NAMALWA (cell line): ENCODE measurements around the gene NOL4L.

Experiments
- DNase-seq: peaks from one replicate; pipeline ENCODE4 v3.0.0-alpha.2; 2015; ENCODE audit warnings: low spot score

Gene NOL4L

DNA sequence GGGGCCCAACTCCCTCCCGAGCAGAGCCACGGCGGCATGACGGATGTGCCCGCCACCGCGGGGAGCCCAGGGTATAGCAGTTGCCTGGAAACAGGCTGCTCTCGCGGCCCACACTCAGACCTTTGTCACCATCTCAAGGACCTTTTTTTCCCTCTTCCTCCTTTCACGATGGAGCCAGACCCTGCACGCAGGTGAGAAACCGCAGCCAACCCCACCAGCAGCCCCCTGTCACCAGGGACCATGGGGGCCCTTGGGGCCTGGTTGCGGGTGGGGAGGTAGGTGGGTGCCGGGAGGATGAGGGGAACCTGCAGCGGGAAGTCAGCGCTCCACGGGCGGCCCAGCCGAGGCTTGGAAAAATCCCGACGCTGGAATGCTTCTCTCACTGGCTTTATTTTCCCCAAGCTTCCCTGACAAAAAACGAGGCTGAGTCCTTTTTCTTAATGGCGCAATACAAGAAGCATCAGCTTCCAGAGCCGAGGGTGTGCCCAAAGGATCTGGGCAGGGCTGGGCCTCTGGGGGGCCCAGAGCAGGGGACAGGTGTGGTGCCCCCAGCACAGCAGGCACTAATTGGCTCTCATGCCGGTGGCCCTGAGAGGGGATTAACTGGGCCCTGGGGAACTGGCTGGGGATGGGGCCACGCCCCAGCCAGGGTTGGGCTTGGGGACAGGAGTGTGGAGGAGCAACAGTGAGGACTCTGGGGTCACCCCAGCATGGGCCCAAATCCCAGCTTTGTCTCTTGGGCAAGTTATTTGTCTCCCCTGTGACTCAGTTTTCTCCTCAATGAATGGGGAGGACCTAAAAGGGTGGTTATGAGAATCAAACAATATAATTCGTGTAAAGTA lies 23.9 kb downstream of the NOL4L start:
- no peak for DNase-seq

DNA sequence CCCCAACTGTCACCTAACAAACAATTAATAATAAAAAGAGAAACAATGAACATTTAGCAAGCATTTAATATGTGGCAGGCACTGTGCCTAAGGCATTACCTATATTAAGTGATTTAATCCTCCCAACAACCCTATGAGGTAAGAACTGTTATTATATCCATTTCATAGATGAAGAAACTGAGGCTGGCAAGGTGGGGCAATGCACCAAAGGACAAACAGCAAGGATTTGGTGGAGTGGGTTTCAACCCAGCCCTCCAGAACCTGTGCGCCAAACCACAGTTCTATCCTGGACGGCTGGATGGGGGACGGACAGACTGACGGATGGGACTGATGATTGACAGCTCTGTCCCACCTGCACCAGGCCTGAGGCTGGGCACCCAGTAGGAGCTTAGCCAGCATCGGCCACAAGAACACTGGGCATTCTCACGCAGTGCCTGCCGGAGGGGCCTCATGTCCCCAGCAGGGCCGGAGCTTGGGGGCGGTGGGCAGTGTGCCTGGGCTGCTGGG lies 24.6 kb downstream of the NOL4L start:
- no peak for DNase-seq

- no peak for DNase-seq
Observed at GRCh38 chr20:32559753-32560380, 25.3 kb downstream of the NOL4L start.

- no peak for DNase-seq
Observed at GRCh38 chr20:32559205-32559752, 25.9 kb downstream of the NOL4L start.

DNA sequence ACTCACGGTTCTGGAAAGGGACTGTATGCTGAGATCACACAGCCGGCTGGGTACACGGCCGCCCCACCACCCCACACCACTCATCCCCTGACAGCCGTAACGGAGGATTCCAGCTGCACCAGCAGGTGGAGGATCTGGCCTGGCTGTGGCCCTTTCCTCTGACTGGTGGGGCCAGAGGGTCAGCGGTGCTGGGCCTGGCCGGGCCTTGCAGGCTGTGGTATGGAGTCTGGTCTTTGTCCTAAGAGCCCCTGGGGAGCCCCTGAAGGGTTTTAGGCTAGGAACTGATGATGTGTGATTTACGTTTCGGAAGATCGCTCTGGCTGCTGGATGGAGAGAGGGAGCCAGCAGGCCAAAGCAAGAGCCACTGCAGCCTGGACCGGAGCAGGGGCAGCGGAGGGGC lies 26.6 kb downstream of the NOL4L start:
- no peak for DNase-seq

DNA sequence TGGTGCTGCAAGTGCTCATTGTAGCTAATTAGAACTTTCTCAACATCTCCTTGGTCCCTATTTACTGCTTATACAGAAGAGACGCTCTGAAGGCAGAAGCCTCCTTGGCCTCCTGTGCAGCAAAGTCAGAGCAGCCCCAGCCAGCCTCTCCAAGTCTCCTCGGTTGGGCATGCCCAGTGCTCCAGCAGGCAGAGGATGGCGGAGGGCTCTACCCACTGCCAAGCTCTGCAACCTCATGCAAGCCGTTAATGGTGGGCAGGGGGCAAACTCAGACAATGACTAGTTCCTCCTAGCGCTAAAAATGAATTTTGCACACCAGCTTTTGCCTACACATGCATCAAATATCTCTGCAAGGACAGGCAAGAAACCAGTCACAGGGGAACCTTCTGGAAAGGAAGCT lies 27.8 kb downstream of the NOL4L start:
- no peak for DNase-seq

DNA sequence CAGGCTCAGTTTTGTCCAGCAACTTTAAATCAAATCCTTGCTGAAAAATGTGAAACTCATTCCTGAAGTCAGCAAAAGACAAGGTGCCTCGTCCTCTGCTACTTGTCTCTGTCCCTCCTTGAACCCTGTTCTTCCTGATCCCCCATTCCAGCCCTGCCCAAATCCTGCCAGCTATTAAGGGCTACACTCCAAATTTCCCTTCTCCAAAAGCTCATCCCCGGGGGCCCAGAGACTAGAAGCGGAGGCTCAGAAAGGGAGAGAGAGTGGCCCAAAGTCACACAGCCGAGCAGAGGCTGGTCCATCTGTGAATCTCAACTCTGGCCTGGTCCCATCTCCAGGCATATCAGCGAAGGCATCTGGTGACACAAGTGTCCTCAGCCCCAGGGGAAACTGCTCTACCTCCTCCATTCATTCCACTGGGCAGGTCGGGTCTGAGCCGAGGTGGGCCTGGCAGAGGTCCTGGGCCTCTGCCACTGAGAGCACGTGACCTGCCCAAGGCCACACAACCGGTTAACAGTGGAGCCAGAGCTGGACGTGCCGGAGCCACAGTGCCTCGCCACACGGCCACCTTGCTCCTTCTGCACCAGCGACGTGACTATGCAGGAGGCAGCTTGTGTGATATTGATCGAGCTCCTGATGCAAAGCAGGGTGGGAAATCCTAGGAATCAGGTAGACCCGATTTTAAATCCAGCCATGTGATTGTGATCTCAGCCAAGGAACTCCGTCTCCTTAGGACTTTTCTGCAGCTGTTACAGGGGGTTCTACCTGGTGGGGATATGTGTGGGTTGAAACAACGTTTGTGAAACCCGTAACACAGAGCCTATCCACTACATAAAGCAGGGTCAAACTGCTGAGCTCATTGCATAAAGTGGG lies 28.6 kb downstream of the NOL4L start:
- no peak for DNase-seq

DNA sequence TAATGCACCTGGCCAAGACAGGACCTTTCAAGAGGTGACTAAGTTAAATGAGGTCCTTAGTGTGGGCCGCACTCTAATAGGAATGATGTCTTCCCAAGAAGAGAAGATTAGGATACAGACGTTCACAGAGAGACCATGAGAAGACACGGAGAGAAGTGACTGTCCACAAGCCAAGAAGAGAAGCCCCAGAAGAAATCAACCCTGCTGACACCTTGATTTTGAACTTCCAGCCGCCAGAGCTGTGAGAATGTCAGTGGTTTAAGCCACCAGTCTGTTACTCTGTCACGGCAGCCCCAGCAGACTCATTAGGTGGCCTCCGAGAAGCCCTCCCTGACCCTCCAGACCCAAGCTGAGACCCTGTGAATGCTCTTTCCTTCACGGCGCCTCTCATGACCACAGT lies 29.5 kb downstream of the NOL4L start:
- no peak for DNase-seq

- no peak for DNase-seq
Observed at GRCh38 chr20:32554965-32555289, 30.2 kb downstream of the NOL4L start.

- DNase-seq = no peak
Observed at GRCh38 chr20:32553618-32554017, 31.5 kb downstream of the NOL4L start.

GRCh38 chr20:32551693-32552092 lies 33.4 kb downstream of the NOL4L start:
- no peak for DNase-seq

DNA sequence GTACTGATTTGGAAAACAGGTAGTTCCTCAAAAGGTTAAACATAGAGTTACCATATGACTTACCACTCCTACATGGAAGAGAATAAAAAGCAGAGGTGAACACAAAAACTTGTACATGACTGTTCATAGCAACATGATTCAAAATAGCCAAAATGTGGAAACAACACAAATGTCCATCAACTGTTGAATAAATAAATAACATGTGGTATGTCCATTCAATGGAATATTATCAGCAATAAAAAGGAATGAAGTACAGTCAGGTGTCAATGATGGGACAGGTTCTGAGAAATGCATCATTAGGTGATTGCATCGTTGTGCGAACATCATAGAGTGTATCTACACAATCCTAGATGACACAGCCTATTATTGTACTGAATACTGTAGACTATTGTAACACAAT lies 35.3 kb downstream of the NOL4L start:
- no peak for DNase-seq

DNA sequence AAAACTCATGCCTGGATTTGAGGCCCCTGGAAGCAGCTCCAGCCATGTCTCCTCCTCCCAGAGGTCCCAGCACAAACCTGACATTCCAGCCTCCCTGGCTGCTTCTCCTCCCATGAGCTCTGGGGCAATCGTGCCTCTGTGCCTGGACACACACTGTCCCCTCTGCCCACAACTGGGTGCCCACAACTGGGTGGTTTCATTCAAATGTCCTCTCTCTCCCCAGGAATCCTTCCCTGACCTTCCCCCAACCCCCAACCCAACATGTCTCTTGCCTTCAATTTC lies 37.4 kb downstream of the NOL4L start:
- no peak for DNase-seq

GRCh38 chr20:32546918-32547752 lies 38.0 kb downstream of the NOL4L start:
- DNase-seq = no peak

- DNase-seq = no peak
Observed at GRCh38 chr20:32544893-32545840, 40.0 kb downstream of the NOL4L start.

DNA sequence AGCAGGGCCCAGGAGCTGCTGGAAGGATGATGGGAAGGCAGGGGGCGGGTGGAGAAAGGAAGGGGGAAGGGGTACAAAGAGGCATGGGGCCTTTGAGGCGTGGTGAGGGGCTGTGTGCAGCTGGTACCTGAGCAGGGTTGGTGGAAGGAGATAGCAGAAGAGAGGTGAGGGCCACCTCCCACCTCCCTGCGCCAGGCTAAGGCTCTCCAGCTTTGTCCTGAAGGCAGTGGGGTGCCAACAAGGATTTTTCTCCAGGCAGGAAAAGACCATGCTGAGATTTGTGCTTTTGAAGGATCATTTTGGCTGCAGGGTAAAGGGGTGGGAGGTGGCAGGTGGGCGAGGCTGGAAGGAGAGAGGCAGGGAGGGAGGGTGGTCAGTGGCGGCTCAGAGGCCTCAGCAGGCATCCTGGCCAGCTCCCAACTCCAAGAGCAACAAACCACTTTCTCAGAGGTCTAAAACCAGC lies 40.8 kb downstream of the NOL4L start:
- no peak for DNase-seq

GRCh38 chr20:32543570-32544259 lies 41.4 kb downstream of the NOL4L start:
- DNase-seq = no peak

- no peak for DNase-seq
Observed at GRCh38 chr20:32542259-32542615, 42.9 kb downstream of the NOL4L start.

DNA sequence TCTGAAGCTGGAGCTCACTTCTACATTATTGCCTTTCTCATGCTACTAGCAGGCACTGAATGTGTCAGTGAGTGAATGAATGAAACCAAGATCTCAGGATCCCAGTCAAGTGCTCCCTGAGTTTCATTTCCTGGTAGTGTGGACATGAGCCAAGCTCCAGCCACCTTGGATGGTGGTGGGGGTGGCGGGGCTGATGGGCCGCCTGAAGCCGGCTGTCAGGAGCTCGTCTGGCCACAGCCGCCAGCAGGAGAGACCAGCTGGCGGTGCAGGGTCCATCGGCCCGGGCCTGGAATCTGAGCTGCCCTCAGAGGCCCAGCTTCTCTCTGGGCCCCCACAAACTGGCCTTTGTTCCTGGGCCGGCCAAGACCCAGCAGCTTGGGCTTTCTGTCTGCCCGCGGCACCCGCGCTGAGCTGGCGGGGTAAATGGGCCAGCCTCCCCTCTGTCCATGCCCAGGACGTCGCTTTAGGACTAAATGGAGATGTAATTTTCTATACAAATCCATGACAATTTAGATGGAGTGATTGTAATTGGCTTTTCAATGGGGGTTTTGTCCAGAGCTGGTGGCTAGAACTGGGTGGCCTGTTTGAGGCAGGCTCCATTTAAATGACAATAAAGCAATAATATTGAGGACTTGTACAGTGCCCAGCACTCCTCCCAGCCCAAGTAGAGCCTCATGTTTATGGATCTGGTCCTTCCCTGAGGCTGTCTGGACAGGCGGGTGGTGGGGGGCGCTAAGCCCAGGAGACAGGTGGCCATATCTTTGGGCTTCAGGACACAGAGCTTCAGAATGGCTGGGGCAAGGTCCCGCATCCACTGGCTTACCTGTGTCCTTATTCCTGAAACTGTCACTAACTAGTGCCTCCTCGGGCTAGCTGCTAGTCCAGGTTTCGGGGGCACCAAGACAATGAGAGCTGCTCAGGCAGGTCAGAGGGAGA lies 43.5 kb downstream of the NOL4L start:
- no peak for DNase-seq
